SK-N-SH (cell line): ENCODE measurements around the gene UBE2L5. TPM values are rescaled to one million over a fixed set of nuclear protein-coding genes. Genes with fewer than 3 reads are reported as not detected.

Source experiments
- CTCF ChIA-PET: fragments of 300-600, 350-600 bp; formaldehyde crosslinking; extraction: SDS; loops from one replicate; lab custom pipeline; 2021; lab: Yijun Ruan, JAX
- POLR2A ChIA-PET: fragments of 350-600 bp; sonication (Branson Sonifier 250); formaldehyde crosslinking; extraction: SDS; loops from one replicate; lab custom pipeline; 2020; ENCODE audit warnings: antibody characterized with exemption, inconsistent platforms; lab: Yijun Ruan, JAX
- DNase-seq: peaks from one replicate; pipeline ENCODE4 v3.0.0; 2012
- H2AFZ ChIP-seq: fragments of 200-600 bp; sonication (generic); 2 replicates; pipeline ENCODE4 v1.8.1; 2016; ENCODE audit warnings: antibody characterized with exemption, mild to moderate bottlenecking, low read depth
- H3F3A ChIP-seq: fragments of 200-600 bp; sonication (generic); replicated peaks from 2 replicates; pipeline ENCODE3; 2016; ENCODE audit warnings: antibody characterized with exemption, mild to moderate bottlenecking; ENCODE audit not compliant: insufficient read depth
- H3K27ac ChIP-seq, 2 experiments: fragments of 200-500 bp in 1 of 2; fragments of 200-600 bp in 1 of 2; sonication (Bioruptor generic) in 1 of 2; sonication (generic), shearing (Covaris generic) in 1 of 2; 2 replicates each; pipeline versions ENCODE4 v1.5.1 to v1.6.1; 2014 to 2016; ENCODE audit warnings: low read depth in 2 of 2, inconsistent platforms in 1 of 2, low read length in 1 of 2, mild to moderate bottlenecking in 1 of 2, mixed read lengths in 1 of 2
- H3K27me3 ChIP-seq: fragments of 200-600 bp; sonication (generic), shearing (Covaris generic); 2 replicates; pipeline ENCODE4 v1.6.1; 2016; ENCODE audit warnings: mixed run types; ENCODE audit not compliant: insufficient read depth
- H3K36me3 ChIP-seq, 2 experiments: fragments of 200-500 bp in 1 of 2; fragments of 200-600 bp in 1 of 2; sonication (Bioruptor generic) in 1 of 2; sonication (generic) in 1 of 2; replicated peaks in 1 of 2; 2 replicates each; pipeline versions ENCODE3 to v1.5.1; 2014 to 2016; ENCODE audit warnings: low read length in 1 of 2, mild to moderate bottlenecking in 1 of 2; ENCODE audit not compliant: insufficient read depth in 2 of 2, control insufficient read depth in 1 of 2
- H3K4me1 ChIP-seq, 2 experiments: fragments of 200-500 bp in 1 of 2; fragments of 200-600 bp in 1 of 2; sonication (Bioruptor generic) in 1 of 2; sonication (generic), shearing (Covaris generic) in 1 of 2; 2 replicates each; pipeline versions ENCODE4 v1.5.1 to v1.6.1; 2014 to 2016; ENCODE audit warnings: low read depth in 1 of 2, low read length in 1 of 2, mixed run types in 1 of 2; ENCODE audit not compliant: insufficient read depth in 2 of 2, control insufficient read depth in 1 of 2
- H3K4me2 ChIP-seq: fragments of 200-600 bp; sonication (generic), shearing (Covaris generic); 2 replicates; pipeline ENCODE4 v1.6.1; 2017; ENCODE audit warnings: mixed run types
- H3K4me3 ChIP-seq, 2 experiments: fragments of 200-500 bp in 1 of 2; fragments of 200-600 bp in 1 of 2; sonication (Bioruptor generic) in 1 of 2; sonication (generic), shearing (Covaris generic) in 1 of 2; 2 replicates each; pipeline versions ENCODE4 v1.5.1 to v1.8.1; 2014 to 2016; ENCODE audit warnings: low read depth in 2 of 2, inconsistent platforms in 1 of 2, low read length in 1 of 2, mild to moderate bottlenecking in 1 of 2, mixed read lengths in 1 of 2, moderate library complexity in 1 of 2
- H3K79me2 ChIP-seq: fragments of 200-600 bp; sonication (generic); 2 replicates; pipeline ENCODE4 v1.8.1; 2017; ENCODE audit warnings: mild to moderate bottlenecking; ENCODE audit not compliant: insufficient read depth
- H3K9ac ChIP-seq: fragments of 200-600 bp; sonication (generic); 2 replicates; pipeline ENCODE4 v1.6.1; 2017; ENCODE audit warnings: mixed run types
- H3K9me2 ChIP-seq: fragments of 200-600 bp; sonication (generic); 2 replicates; pipeline ENCODE4 v1.6.1; 2017; ENCODE audit warnings: mixed run types
- H3K9me3 ChIP-seq: fragments of 200-600 bp; sonication (generic); 2 replicates; pipeline ENCODE4 v1.6.1; 2017; ENCODE audit warnings: mixed run types, mild to moderate bottlenecking, moderate library complexity
- H4K20me1 ChIP-seq: fragments of 200-600 bp; sonication (generic); 2 replicates; pipeline ENCODE4 v1.6.1; 2017; ENCODE audit warnings: mild to moderate bottlenecking, mixed run types; ENCODE audit not compliant: insufficient read depth
- CHD2 ChIP-seq: fragments of 150-350 bp; IDR thresholded peaks from 2 replicates; pipeline ENCODE4 v1.6.1; 2018; ENCODE audit warnings: low read length; ENCODE audit not compliant: partially characterized antibody
- CTCF ChIP-seq: fragments of 200-600 bp; sonication (generic); IDR thresholded peaks from 2 replicates; pipeline ENCODE4 v1.6.1; 2017; ENCODE audit warnings: antibody characterized with exemption, mild to moderate bottlenecking, moderate library complexity
- ELF1 ChIP-seq: IDR thresholded peaks from 2 replicates; pipeline ENCODE4 v1.4.0; 2012
- EP300 ChIP-seq, 2 experiments: IDR thresholded peaks; 2 replicates each; pipeline versions ENCODE4 v1.4.0 to v1.6.1; 2012; ENCODE audit warnings: borderline replicate concordance in 1 of 2, low read depth in 1 of 2, low read length in 1 of 2
- EZH2phosphoT487 ChIP-seq: fragments of 200-600 bp; sonication (generic); IDR thresholded peaks from 2 replicates; pipeline ENCODE4 v1.6.1; 2017; ENCODE audit warnings: low read depth, mixed run types, mild to moderate bottlenecking, antibody characterized with exemption, moderate library complexity, borderline replicate concordance
- FOXM1 ChIP-seq: IDR thresholded peaks from 2 replicates; pipeline ENCODE4 v1.4.0; 2012; ENCODE audit warnings: low read depth, mild to moderate bottlenecking
- GABPA ChIP-seq: IDR thresholded peaks from 2 replicates; pipeline ENCODE4 v1.4.0; 2012; ENCODE audit warnings: low read depth, mild to moderate bottlenecking
- JUND ChIP-seq: IDR thresholded peaks from 2 replicates; pipeline ENCODE4 v1.4.0; 2012
- MEF2A ChIP-seq: IDR thresholded peaks from 2 replicates; pipeline ENCODE4 v1.4.0; 2012; ENCODE audit warnings: low read depth, borderline replicate concordance
- NFIC ChIP-seq: IDR thresholded peaks from 2 replicates; pipeline ENCODE4 v1.4.0; 2012; ENCODE audit warnings: borderline replicate concordance
- RAD21 ChIP-seq: IDR thresholded peaks from 2 replicates; pipeline ENCODE4 v1.6.1; 2012; ENCODE audit warnings: mild to moderate bottlenecking, low read length
- RCOR1 ChIP-seq: fragments of 150-350 bp; IDR thresholded peaks from 2 replicates; pipeline ENCODE4 v1.6.1; 2017; ENCODE audit warnings: antibody characterized with exemption, low read length
- RXRA ChIP-seq: IDR thresholded peaks from 2 replicates; pipeline ENCODE4 v1.4.0; 2012; ENCODE audit warnings: low read depth, mild to moderate bottlenecking, borderline replicate concordance
- SIN3A ChIP-seq: IDR thresholded peaks from 2 replicates; pipeline ENCODE4 v1.6.1; 2012; ENCODE audit warnings: low read depth, mild to moderate bottlenecking, low read length, moderate library complexity, borderline replicate concordance
- SMC3 ChIP-seq: IDR thresholded peaks from 2 replicates; pipeline ENCODE4 v1.6.1; 2012; ENCODE audit warnings: low read depth, low read length, improper control_type of control experiment
- TAF1 ChIP-seq: IDR thresholded peaks from 2 replicates; pipeline ENCODE4 v1.6.1; 2012; ENCODE audit warnings: low read depth, mild to moderate bottlenecking, low read length, moderate library complexity, borderline replicate concordance
- TEAD4 ChIP-seq: IDR thresholded peaks from 2 replicates; pipeline ENCODE4 v1.4.0; 2012; ENCODE audit warnings: mild to moderate bottlenecking, borderline replicate concordance; ENCODE audit not compliant: insufficient read depth
- USF1 ChIP-seq: IDR thresholded peaks from 2 replicates; pipeline ENCODE4 v1.4.0; 2012; ENCODE audit warnings: low read depth, borderline replicate concordance
- USF2 ChIP-seq: fragments of 150-350 bp; IDR thresholded peaks from 2 replicates; pipeline ENCODE4 v1.6.1; 2017; ENCODE audit warnings: antibody characterized with exemption, low read length, low read depth, borderline replicate concordance
- YY1 ChIP-seq: IDR thresholded peaks from 2 replicates; pipeline ENCODE4 v1.4.0; 2012; ENCODE audit warnings: low read depth, mild to moderate bottlenecking
- WGBS: methylation state at CpG from one replicate; pipeline ENCODE4 v1.1.6; 2017; ENCODE audit warnings: low lambda C conversion rate; 5-methylcytosine and 5-hydroxymethylcytosine counted together
- polyA plus RNA-seq, 3 experiments: library from polyadenylated mRNA; depleted of rRNA; stranded (reverse); fragments of >200 nt; gene quantifications; 2 replicates each; pipeline ENCODE4 v1.2.3, GENCODE V29; 2012

The UBE2L5 gene
- polyA plus RNA-seq, 1 of the 3 experiments (the other 2 are of a cell fraction) = 0.02 TPM

GRCh38 chr13:30465343-30465592 is 43.0 kb downstream of the UBE2L5 start:
- Histone ChIP-seq H3K4me3 (peak overlapping the region; percentile 68 to 92), H3K9me3 (no peaks in the 10 kb centered on the region), H3K4me2 (peak overlapping the region; percentile 84; the same call in 1 of the 2 replicates), H2AFZ (no peak overlapping the region), H3K27ac (peak overlapping the region; percentile 97 to 98)
- no peak for TF ChIP-seq ELF1
- TF ChIP-seq CHD2 = no peak
- no peak for TF ChIP-seq RAD21
- TF ChIP-seq NFIC = no peak
- no peak for TF ChIP-seq EP300 (IDR thresholded peaks at IDR 0.05; ENCODE audit: borderline replicate concordance in 1 of 2, low read depth in 1 of 2, low read length in 1 of 2)
- TF ChIP-seq TEAD4 = no peak
- no peak for TF ChIP-seq FOXM1
- no peak for TF ChIP-seq RCOR1
- TF ChIP-seq CTCF = no peak
- TF ChIP-seq SMC3 = no peak
- TF ChIP-seq GABPA = no peak
- TF ChIP-seq YY1 = no peak
- TF ChIP-seq TAF1 = no peak
- no peak for TF ChIP-seq RXRA
- TF ChIP-seq JUND = no peak
- no peak for TF ChIP-seq MEF2A
- no peak for TF ChIP-seq USF1
- no peak for TF ChIP-seq SIN3A
- no peak for TF ChIP-seq USF2
- no peak for TF ChIP-seq EZH2phosphoT487
- TF ChIP-seq, all 33 proteins: peak for 0
- Histone ChIP-seq H3K36me3 (peaks cover 19 to 25% of the 10 kb centered on the region in 2 experiments), H3K9me2 (no peaks in the 10 kb centered on the region), H3K9ac (peak overlapping the region; percentile 98), H3K79me2 (peaks cover 35% of the 10 kb centered on the region), H3F3A (peaks cover 27% of the 10 kb centered on the region), H3K4me1 (peaks cover 13 to 23% of the 10 kb centered on the region in 2 experiments; a peak in 3 of 4 replicates), H4K20me1 (peaks cover 11% of the 10 kb centered on the region; the same call in 1 of the 2 replicates), H3K27me3 (no peaks in the 10 kb centered on the region)
- WGBS = 0% methylated on average over 2 of the region's 41 CpGs
- ChIA-PET CTCF (no interaction called here), POLR2A (interaction anchor here (1.1 to 1.9 kb wide), 4 partner anchors 10 to 327 kb away, joined by 3 to 25 read pairs (median 4); partner anchors contain the start of gene USPL1)
- no peak for DNase-seq
